ENCODE results near the gene LPXN.

The LPXN gene

DNA sequence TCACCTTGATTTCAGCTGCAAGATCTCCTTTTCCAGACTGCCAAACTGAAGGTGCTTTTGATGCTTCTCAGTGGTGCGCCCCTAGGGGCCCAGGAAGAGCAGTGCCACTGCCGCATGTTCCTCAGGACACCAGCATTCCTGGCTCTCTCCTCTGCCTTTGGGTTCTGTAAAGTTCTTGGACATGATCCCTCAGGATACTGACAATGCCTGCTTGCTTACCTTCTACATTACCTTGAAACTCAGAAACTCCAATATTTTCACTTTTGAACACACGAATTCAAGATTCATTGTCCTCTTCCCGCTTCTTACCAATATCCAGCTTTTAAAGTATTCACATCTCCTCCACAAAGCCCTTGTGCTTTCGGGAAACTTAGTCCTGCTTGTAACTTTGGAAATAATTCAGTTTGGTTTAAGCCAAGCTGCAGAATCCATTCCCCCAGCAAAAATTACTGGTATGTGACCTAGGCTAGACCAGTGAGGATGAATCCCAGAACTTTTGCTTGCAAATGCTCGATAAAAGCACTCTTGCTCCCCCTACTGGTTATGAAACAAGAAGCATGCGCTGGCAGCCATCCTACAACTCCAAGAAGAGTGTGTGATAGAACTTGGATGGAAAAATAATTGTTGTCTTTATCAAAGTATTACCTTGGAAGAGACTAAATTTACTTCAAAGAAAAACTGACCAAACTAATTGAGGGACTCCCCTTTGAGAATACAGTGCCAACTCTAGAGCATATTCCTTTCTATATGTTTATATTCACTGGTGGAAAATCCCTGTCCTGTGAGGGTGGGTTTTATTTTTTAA is 51.2 kb downstream of the LPXN start:
- peak; percentile 75 for DNase-seq (ENCODE audit: low spot score)

DNA sequence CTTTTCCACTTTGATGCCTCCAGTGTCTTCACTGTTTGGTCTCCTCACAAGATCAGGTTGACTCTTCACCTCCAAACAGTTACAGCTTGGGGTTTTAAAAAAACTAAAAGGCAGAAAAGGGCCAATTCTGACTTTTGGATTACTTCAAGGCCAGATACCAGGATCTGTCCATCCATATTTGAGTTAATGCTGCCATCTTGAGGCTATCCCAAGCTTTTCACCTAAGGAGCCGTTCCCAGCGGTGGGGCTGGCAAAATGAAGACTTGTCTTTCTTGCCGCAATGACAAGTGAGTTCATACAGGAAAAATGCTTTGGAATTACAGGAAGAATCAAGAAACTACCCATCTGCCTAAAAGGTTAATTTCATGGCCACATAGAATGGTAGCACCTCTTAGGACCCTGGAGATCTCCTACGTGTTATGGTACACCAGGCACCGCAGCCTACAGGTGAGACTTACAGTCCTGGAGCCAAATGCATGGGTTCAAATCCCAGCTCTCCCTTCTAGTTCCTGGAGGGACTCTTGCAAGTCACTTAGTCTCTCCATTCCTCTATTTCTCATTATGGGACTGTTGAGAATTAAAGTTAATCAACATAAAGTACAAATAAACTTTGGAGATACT is 61.8 kb downstream of the LPXN start:
- DNase-seq (ENCODE audit: low spot score) = peak; percentile 58

DNA sequence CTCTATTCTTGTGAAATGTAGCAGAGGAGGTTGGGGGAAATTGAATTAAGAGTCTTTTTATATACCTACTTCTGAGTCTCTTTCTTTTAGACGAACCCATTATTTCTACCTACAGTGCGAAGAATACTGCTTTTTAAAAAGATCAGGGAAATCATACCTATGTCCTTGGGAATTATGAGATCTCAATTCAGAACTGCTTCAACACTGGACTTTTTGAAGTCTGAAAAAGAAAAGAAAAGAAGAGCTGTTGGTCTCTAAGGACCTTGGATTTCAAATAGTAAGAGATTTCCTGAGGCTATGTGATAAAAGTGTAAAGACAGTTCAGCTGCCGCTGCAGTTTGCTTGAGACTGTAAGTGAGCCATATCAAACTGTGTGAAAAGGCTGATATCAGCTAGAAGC is 64.0 kb downstream of the LPXN start:
- no peak for DNase-seq (ENCODE audit: low spot score)

DNA sequence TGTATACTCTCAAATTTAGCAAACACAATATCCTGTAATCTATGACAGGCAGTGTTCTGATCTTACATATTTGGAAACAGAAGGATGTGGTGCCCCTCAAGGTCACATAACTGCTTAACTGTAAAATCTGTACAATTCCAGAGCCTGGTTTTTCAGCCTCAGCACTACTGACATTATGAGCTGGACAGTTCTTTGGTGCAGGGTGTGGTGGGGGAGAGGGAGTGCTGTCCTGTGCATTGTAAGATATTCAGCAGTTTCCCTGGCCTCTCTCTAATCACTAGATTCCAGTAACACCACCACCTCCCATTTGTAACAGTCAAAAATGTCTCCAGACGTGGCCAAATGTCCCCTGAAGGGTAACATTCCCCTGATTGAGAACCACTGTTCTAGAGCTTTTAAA is 65.9 kb downstream of the LPXN start:
- no peak for DNase-seq (ENCODE audit: low spot score)

DNA sequence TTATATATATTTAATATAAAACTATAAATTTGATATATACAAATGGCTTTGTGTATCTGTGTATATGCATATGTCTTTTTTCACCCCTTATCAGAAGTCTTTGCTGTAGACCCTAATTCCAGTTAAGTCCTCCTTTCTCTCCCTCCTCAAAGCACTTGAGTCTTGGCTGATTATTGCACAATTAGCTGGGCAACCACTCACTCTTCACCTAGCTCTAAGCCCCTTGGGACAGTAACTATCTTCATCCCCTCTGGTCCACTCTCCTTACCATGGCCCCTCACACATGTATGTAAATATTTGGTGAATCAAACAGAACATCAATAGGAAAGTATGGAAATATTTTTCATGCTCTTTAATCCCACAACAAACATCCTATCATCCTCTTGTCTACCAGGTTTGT is 66.8 kb downstream of the LPXN start:
- DNase-seq (ENCODE audit: low spot score) = no peak

DNA sequence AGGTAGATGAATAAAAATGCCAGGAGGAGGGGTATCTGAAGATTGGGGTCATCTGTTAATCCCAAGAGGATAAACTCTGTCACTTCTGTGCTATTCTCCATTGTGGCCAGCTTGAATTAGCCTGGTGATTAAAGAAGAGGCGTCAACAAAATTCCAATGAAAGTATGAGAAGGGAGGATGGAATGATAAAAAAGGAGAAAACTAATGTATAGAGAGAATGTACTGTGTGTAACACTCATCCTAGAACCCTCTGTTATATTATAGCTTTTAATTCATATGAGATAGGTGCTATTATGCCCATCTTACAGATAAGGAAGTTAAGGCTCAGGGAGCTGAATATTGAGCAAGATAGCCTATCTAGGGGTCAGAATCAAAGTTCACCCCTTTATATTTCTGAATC is 67.7 kb downstream of the LPXN start, which contains the start of gene OR5B21:
Gene OR5B21, minus strand, starts transcription at position 101 of the 400 bp plus-strand sequence. Its CDS starts 0 bp downstream, at position 101.
- DNase-seq (ENCODE audit: low spot score) = no peak

DNA sequence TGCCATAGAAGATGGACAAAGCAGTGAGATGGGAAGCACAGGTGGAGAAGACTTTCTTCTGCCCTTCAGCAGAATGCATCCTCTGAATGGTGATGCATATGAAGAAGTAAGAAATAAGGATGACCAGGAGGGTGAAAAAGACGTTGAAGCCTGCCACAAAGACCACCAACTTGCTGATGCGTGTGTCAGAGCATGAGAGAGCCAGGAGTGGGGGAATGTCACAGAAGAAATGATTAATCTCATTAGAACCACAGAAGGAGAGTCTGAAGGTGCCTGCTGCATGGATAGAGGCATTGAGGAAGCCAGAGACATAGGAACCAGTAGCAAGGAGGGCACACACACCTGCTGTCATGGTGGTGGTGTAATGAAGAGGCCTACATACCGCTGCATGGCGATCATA is 68.3 kb downstream of the LPXN start:
- DNase-seq (ENCODE audit: low spot score) = no peak

DNA sequence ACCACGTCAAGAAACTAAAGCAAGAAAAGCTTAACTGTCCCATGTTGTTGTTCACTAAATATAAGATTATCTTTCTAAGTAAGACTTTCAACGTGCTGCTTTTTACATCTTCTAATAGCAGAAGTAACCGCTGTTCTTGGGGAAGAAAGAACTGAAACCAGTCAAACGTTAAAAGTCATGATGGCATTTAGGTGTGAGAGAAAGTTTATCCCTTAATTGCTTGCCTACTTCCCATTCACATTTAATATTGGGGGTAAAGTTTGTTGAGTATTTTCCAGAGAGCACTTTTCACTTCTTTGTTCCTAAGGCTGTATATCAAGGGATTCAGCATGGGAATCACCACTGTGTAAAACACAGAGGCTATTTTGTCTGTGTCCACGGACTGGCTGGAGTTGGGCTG is 68.7 kb downstream of the LPXN start:
- no peak for DNase-seq (ENCODE audit: low spot score)

DNA sequence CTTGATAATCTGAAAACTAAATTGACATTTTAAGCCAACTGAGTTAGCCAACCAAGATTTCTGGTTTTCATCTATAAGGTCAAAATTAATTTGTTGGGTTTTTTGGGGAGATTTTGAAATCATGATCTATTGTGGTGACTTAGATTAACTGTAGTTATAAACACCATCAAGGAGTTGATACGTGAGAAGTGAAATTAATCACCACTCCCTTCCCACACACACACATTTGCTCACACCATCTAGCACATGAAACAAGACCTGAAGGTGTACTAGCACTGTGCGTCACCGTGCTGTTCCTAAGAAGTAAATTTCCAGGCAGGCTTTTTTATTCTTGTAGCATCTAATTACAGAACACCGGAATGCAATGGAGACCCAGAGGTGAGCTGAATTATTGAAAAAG is 69.8 kb downstream of the LPXN start:
- no peak for DNase-seq (ENCODE audit: low spot score)

DNA sequence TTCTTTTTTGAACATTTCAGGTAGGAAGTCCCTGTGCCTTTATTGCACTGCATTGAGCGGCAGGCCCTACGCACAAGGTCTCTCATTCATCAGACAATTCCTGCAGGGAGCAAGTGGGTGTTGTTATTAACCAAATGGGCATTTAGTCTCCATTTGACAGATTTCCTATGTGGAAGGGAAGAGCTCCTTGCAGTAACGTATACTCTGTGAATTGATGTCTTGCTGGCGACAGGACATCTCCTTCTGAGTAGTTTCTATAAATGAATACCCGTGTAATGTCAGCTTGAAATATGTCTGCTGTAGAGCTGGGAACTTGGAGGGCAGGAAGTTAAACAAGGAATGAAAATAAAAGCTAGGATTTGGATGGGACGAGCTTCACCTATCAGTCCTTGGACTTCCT is 71.4 kb downstream of the LPXN start:
- no peak for DNase-seq (ENCODE audit: low spot score)

DNA sequence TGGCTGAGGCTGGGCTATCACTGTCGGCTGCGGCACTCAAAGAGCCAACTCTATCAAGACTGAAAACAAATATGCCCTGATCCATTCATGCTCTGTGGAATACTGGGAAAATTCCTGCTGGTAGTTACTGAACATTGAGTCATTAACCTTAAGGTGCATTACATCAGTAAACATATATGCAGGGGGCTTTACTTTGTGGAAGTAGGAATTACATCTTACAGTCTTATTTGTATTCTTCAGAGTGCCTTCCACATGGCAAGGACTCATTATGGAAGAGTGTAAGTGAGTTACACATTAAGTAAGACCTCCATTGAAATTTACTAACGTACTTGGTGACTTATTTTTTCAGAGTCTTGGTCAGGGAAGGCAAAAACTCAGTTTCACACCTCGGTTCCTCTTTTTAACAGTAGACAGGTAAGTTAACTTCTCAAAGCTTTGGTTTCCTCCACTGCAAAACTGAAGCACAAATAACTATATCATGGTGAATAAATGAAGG is 72.2 kb downstream of the LPXN start:
- DNase-seq (ENCODE audit: low spot score) = no peak

DNA sequence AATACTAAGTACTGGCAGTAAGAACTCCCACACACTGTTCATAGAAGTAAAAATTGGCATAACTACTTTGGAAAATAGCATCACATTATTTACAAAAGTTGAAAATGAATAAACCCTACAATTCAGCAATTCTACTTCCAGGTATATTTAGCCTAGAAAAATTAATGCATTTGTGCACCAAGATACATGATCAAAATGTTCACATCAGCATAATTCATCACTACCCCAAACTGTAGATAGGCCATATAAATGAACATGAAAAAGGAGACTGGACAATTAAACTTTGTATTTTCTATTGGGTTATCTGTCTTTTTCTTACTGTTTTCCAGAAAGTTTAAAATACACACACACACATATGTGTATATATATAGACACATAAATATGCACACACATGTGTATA is 73.7 kb downstream of the LPXN start:
- no peak for DNase-seq (ENCODE audit: low spot score)

DNA sequence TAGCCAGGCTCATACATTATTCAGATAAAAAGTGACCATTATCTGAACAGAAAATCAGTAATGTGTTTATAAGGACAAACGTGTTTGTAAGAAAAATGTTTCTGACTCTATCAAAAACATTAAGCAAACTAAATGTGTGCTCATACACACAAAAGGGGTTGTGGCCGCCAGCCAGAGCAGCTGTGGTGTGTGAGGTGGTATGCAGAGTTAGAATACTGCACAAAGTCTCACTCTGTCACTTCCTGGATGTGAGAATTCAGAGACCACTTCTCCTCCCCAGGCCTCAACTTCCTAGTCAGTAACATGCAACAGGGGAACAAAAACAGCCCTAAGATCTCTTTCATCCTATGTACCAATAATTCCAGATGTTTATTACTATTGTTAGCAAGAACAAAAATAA is 77.2 kb downstream of the LPXN start:
- no peak for DNase-seq (ENCODE audit: low spot score)

DNA sequence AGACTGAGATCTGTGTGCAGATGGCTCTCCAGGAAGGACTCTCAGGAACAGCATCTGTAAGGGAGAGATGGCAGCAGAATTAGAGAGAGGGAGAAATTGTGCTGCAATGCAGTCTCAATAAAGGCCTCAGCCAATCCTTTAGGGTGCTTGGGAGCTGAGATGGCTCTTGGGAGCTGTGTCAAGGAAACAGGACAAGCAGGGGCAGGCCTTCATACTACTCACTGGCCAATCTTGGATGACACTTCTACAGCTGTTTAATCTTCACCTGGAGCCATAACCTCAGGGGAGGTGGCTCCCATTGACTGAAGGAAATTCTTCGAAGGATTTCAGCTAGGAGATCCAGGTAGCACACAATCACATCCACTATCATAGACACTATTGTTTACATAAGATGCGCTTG is 77.7 kb downstream of the LPXN start:
- no peak for DNase-seq (ENCODE audit: low spot score)

DNA sequence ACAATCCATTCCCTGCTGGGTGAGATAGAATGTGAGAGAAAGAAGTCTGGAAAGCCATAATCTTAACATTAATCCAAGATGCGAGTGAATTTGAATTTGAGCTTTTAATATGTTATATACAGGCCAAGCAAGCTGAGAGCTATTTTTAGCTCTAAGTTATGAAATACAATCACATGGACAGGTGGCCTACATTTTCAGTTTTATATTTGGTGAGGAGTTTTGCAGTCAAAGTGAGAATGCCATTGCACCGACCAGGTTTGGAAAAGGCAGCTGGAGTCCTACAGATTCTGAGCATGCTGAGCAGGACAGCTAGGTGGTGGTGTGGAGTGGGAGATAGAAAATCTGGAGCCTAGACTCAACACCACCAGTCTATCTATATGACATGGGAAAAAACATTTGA is 79.8 kb downstream of the LPXN start:
- no peak for DNase-seq (ENCODE audit: low spot score)

DNA sequence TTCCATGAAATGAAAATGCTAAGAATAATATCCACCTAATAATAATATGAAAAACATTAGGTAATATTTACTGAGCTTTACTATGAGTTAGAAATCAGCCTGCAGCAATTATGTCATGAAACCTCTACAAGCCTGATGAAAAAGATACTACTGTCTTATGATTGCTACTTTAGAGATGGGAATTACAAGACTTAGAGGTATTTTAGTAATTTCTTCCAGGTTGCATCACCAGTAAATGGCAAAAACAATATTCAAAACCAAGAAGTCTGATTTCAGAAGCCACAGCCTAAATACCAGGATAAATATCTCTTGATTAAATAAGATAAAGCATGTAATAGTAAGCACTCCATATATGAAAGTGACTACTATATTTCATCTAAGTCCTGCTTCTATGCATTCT is 81.6 kb downstream of the LPXN start:
- DNase-seq (ENCODE audit: low spot score) = no peak

DNA sequence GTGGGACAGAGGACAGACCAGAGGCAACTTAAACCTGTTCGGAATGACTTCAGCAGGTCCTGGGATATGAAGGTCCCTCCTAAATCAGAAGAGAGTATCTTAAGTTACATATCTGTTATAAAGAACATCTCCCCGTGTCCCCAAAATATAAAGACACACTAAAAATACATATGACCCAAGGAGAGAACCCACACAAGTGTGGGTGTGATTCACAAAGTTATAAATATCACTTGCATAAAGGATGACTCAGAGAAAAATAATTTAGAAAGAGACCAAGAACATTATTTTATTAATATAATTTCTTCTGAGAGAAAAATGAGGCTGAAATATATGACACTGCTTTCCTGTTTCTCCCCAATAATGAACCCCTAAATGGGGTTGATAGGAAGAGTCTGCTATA is 82.0 kb downstream of the LPXN start:
- no peak for DNase-seq (ENCODE audit: low spot score)

DNA sequence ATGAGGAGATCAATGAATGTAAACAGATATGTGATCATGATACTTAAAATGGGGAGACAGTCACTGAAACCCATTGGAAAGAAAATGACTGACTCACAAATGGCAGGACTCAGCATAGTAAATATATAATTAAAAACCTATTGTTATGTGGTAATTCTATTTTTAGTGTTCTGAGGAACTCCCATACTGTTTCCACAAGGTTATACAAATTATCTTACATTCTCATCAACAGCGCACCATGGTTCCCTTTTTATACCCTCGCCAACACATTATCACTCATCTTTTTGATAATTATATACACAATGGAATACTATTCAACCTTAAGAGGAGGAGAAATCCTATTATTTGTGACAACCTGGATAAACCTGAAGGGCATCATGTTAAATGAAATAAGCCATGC is 84.8 kb downstream of the LPXN start:
- no peak for DNase-seq (ENCODE audit: low spot score)

DNA sequence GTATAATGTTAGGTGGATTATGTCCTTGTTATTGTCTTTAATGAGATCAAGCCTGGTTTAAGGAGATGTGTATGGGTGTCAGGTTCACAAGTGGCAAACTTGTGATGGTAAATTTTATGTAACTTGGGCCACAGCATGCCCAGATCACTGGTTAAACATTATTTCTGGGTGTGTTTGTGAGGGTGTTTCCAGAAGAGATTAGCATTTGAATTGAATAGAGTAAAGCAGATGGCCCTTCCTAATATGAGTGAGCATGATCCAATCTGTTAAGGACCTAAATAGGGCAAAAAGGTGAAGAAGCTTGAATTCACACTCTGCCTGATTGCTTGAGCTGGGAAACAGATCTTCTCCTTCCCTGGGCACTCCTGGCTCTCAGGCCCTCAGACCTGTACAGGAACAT is 88.5 kb downstream of the LPXN start:
- no peak for DNase-seq (ENCODE audit: low spot score)

DNA sequence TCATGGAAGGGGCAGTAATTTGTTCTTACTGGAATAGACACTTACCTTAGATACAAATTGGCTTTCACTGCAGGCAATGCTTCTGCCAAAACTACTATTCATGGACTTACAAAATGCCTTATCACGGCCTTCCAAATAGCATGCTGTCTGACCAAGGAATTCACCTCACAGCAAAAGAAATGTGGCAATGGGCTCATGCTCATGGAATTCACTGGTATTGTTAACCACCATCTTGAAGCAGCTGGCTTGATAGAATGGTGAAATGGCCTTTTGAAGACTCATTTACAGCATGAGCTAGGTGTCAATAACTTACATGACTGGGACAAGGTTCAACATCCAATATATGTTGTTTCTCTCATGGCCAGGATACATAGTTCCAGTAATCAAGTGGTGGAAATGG is 89.7 kb downstream of the LPXN start:
- no peak for DNase-seq (ENCODE audit: low spot score)

All from kidney capillary endothelial cell (primary cell).